Fibroblast of mammary gland (primary cell): ENCODE results near the gene CDKN1B.

ENCODE experiments used
- DNase-seq: peaks from one replicate; pipeline ENCODE4 v3.0.0-alpha.2; 2010; ENCODE audit warnings: low read depth
- H3K4me3 ChIP-seq: 2 replicates; pipeline ENCODE4 v1.5.1; 2011; ENCODE audit warnings: low read depth, mild to moderate bottlenecking, low read length, moderate library complexity; ENCODE audit not compliant: control insufficient read depth
- TF ChIP-seq, protein P1 (sequence below): conservative IDR thresholded peaks from 2 replicates; pipeline ENCODE4 v1.5.1; 2011; ENCODE audit warnings: low read depth, low read length, inconsistent platforms; ENCODE audit not compliant: control insufficient read depth, insufficient read depth

Gene CDKN1B

DNA sequence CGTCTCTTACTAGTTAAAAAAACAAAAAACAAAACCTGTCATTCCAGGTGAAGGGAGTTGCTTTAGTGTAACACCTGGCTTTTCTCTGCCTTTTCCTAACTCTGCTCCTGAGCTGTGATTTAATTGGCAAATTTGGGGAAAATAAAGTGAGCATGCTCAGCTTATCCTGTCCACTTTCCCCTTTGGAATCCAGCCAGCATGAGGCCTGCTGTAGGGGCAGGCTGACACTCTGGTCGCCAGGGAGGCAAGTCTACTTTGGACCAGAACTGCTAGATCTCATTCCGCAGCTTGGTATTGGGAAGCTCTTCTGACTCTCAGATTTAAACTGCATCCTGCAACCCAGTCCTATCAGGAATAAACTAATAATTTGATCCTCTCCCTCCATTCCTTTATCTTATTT lies 30.1 kb downstream of the CDKN1B start:
- TF ChIP-seq, protein P1, sequence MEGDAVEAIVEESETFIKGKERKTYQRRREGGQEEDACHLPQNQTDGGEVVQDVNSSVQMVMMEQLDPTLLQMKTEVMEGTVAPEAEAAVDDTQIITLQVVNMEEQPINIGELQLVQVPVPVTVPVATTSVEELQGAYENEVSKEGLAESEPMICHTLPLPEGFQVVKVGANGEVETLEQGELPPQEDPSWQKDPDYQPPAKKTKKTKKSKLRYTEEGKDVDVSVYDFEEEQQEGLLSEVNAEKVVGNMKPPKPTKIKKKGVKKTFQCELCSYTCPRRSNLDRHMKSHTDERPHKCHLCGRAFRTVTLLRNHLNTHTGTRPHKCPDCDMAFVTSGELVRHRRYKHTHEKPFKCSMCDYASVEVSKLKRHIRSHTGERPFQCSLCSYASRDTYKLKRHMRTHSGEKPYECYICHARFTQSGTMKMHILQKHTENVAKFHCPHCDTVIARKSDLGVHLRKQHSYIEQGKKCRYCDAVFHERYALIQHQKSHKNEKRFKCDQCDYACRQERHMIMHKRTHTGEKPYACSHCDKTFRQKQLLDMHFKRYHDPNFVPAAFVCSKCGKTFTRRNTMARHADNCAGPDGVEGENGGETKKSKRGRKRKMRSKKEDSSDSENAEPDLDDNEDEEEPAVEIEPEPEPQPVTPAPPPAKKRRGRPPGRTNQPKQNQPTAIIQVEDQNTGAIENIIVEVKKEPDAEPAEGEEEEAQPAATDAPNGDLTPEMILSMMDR, result no peak
- no peak for DNase-seq
- no peak overlapping the region for H3K4me3 ChIP-seq

DNA sequence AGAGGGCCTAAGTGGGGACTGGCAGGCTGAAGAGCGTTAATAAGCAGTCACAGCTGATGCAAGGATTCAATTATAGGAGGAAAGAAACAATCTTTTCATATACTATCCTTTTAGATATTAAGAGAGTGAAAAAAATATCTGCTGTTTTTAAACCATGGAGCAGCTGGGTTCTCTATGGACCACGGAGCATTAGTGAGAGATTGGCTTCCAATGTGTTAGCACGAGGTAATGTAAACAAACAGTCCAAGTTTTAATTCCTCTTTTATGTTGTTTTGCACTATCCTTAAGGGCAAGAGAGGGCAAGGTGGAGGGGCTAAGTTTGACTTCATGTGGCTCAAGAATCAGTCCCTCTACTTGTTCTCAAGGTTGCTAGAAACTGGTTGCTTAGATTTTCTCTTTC lies 30.9 kb downstream of the CDKN1B start:
- DNase-seq, result no peak
- H3K4me3 ChIP-seq, result no peak overlapping the region
- TF ChIP-seq, protein P1, result no peak

DNA sequence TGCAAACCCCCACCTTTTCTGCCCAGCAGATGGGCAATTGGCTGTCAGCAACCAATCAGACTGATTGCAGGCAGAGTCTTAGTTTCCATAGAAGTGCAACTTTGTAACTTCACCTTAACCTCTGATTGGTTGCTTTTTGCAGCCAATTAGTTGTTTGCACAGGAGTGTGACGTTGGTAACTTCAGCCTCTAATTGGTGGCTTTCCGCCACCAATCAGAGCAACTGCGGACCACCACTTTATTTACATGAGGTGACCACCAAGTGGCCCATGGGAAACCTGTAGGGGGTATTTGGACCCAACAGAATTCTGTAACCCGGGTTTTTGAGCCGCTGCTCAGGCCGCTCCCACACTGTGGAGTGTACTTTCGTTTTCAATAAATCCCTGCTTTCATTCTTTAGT lies 32.3 kb downstream of the CDKN1B start:
- TF ChIP-seq, protein P1, result no peak
- peak overlapping the region; percentile 44 for H3K4me3 ChIP-seq

DNA sequence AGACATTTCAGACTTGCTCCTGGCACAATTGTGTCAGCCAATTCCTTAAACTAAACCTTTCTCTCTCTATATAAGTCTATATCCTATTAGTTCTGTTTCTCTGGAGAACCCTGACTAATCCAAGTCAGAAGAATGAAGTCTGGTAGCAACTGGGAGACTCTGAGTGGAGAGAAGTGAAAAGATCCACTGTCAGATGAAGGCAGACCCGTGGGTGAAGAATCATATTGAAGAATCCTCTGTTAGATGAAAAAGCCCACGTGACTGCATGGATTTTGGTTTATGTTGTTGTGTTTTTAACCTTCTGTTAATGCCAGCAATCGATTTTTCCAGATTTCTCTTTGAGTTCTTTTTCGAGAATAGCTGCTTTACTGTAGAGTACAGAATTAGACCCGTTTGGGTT lies 38.8 kb downstream of the CDKN1B start:
- TF ChIP-seq, protein P1, result no peak
- DNase-seq, result no peak
- no peak overlapping the region for H3K4me3 ChIP-seq

More for the DNA sequence above, 32.3 kb downstream of the CDKN1B start:
- DNase-seq, result peak; percentile 87

DNA sequence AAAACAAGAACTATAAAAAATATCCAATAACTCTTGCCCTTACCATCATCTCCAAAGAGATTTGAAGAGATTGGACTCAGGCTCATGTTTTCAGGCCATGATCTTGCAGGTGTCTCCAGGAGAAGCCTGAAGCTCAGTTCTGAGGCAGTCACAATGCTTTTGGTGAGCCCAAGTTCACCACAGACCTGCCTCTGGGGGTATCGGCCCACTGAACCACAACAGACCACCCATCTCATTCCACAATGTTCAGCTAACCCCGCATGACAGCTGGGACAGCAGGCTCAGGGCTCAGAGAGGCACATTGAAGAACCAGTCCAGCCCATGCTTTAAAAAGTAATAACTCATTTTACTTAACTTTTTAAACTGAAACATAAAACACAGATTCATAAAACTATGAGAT lies 40.0 kb downstream of the CDKN1B start:
- no peak overlapping the region for H3K4me3 ChIP-seq

DNA sequence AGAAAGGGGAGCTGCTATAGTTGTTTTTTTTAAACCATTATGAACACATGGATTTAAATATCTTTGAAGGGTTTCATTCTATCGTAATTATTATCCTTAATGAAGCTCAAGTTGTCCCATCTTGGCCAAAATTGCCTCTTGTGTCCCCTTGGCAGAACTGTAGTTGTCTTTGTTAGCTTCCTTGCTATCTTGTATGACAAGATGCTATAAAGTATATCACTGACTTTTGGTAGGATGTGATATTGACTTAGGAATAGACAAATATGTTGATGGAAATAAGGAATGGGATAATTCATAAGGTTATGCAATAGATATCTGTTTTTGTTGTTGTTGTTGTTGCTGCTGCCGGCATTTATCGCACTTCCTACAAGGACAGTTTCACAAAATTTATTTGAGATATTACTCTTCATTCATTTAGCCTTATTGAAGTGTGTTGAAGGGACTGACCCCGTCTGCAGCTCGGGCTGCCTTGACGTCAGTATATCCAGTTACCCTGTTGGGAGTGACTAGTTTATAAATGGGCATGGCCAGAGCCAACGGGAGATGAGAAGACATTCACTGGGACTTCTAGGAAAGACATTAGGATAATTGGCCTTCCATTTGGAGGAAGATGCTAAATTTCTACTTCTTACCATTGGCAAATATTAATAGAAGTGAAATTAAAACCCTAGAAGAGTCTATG lies 42.2 kb downstream of the CDKN1B start:
- H3K4me3 ChIP-seq, result no peak overlapping the region
- TF ChIP-seq, protein P1, result no peak
- no peak for DNase-seq

More for the DNA sequence above, 40.0 kb downstream of the CDKN1B start:
- TF ChIP-seq, protein P1, result no peak
- no peak for DNase-seq
